ENCODE measurements around the gene METTL17. TPM values are rescaled to one million over a fixed set of nuclear protein-coding genes. Genes with fewer than 3 reads are reported as not detected.
"Not testable (repeated sequence)": the region's sequence is repeated elsewhere in the genome, so short reads cannot be mapped to it uniquely, and the experiment has no call there.

The METTL17 gene
- polyA plus RNA-seq, 1 donor from 2014 or later = 231 TPM

DNA sequence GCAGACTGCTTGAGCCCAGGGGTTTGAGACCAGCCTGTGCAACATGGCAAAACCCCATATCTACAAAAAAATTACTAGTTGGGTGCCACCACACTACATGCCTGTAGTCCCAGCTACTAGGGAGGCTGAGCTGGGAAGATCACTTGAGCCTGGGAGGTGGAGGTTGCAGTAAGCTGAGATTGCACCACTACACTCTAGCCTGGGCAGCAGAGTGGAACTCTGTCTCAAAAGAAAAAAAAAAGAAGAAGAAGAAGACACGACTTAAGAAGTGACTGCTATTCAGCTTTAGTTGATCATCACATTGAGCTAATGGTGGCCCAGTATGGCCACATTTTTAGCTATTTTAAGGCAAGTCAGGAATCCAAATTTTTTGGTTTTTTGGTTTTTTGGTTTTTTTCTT is 8.9 kb upstream of the METTL17 start:
- no peaks in the 10 kb centered on the region for H3K9me3 ChIP-seq (ENCODE audit: low read length)
- no peaks in the 10 kb centered on the region for H3K79me2 ChIP-seq (replicated peaks; ENCODE audit: insufficient read depth, low read length)
- no peak overlapping the region for H3K4me2 ChIP-seq (ENCODE audit: low read length)
- no peaks in the 10 kb centered on the region for H3K36me3 ChIP-seq (ENCODE audit: insufficient read depth, low read length)
- no peaks in the 10 kb centered on the region for H3K9me2 ChIP-seq (ENCODE audit: insufficient read depth, low read length)
- H3K4me3 ChIP-seq (ENCODE audit: low read length) = no peak overlapping the region
- H4K20me1 ChIP-seq (ENCODE audit: insufficient read depth) = no peaks in the 10 kb centered on the region
- no peaks in the 10 kb centered on the region for H3K27me3 ChIP-seq (ENCODE audit: insufficient read depth, low read depth, low read length)
- no peaks in the 10 kb centered on the region for H3F3A ChIP-seq (ENCODE audit: insufficient read depth, low read length, poor library complexity, severe bottlenecking)
- TF ChIP-seq MXI1 (conservative IDR thresholded peaks at IDR 0.05; ENCODE audit: poor library complexity, severe bottlenecking) (no peak), SMC3 (conservative IDR thresholded peaks at IDR 0.05; ENCODE audit: poor library complexity) (no peak), RAD21 (conservative IDR thresholded peaks at IDR 0.05) (no peak), POLR2AphosphoS5 (IDR thresholded peaks at IDR 0.05) (no peak), TAF1 (IDR thresholded peaks at IDR 0.05; ENCODE audit: low read depth) (no peak), EP300 (conservative IDR thresholded peaks at IDR 0.05; ENCODE audit: poor library complexity, severe bottlenecking) (no peak), EZH2 (IDR thresholded peaks at IDR 0.05; ENCODE audit: borderline replicate concordance, insufficient read depth, low read length, poor library complexity, severe bottlenecking) (no peak)
- TF ChIP-seq, protein P1, sequence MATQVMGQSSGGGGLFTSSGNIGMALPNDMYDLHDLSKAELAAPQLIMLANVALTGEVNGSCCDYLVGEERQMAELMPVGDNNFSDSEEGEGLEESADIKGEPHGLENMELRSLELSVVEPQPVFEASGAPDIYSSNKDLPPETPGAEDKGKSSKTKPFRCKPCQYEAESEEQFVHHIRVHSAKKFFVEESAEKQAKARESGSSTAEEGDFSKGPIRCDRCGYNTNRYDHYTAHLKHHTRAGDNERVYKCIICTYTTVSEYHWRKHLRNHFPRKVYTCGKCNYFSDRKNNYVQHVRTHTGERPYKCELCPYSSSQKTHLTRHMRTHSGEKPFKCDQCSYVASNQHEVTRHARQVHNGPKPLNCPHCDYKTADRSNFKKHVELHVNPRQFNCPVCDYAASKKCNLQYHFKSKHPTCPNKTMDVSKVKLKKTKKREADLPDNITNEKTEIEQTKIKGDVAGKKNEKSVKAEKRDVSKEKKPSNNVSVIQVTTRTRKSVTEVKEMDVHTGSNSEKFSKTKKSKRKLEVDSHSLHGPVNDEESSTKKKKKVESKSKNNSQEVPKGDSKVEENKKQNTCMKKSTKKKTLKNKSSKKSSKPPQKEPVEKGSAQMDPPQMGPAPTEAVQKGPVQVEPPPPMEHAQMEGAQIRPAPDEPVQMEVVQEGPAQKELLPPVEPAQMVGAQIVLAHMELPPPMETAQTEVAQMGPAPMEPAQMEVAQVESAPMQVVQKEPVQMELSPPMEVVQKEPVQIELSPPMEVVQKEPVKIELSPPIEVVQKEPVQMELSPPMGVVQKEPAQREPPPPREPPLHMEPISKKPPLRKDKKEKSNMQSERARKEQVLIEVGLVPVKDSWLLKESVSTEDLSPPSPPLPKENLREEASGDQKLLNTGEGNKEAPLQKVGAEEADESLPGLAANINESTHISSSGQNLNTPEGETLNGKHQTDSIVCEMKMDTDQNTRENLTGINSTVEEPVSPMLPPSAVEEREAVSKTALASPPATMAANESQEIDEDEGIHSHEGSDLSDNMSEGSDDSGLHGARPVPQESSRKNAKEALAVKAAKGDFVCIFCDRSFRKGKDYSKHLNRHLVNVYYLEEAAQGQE (IDR thresholded peaks at IDR 0.05; ENCODE audit: borderline replicate concordance) = no peak
- TF ChIP-seq, protein P2, sequence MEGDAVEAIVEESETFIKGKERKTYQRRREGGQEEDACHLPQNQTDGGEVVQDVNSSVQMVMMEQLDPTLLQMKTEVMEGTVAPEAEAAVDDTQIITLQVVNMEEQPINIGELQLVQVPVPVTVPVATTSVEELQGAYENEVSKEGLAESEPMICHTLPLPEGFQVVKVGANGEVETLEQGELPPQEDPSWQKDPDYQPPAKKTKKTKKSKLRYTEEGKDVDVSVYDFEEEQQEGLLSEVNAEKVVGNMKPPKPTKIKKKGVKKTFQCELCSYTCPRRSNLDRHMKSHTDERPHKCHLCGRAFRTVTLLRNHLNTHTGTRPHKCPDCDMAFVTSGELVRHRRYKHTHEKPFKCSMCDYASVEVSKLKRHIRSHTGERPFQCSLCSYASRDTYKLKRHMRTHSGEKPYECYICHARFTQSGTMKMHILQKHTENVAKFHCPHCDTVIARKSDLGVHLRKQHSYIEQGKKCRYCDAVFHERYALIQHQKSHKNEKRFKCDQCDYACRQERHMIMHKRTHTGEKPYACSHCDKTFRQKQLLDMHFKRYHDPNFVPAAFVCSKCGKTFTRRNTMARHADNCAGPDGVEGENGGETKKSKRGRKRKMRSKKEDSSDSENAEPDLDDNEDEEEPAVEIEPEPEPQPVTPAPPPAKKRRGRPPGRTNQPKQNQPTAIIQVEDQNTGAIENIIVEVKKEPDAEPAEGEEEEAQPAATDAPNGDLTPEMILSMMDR (IDR thresholded peaks at IDR 0.05; ENCODE audit: poor library complexity, severe bottlenecking) = no peak
- no peak overlapping the region for H3K9ac ChIP-seq (ENCODE audit: low read length)
- no peak overlapping the region for H3K27ac ChIP-seq (ENCODE audit: low read length)
- H2AFZ ChIP-seq (ENCODE audit: low read depth, low read length) = no peak overlapping the region

DNA sequence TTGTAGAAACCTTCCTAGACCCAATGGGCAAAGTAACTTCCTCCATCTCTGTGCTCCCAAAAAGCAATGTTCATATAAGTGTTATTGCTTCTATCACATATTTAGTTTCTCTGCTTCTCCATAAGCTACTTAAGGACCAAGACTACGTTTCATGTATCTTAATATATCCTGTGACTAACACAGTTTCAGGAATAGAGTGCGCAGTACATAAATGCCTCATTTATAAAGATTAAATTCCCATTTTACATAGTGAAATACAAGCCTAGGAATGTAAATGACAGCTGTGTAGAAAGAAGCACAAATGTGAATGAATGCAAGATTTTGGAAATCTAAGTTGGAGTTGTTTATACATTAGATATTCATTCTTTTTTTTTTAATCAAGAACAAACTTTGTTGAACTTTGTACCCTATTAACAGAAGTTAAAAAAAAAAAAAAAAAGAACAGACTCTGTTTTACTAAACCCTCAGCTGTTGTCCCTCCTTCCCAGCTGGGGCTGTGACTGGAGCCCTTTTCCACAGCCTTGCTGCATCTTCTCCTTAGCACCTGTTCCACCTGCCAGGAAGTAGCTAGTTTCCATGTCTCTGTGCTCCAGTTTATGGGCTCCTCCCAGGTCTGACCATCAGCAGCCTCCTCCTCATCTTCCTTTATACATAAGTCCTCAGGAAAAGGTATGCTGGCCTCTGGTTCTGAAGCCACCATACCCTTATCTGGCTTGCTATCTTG is 7.0 kb upstream of the METTL17 start:
- Histone ChIP-seq H3F3A (ENCODE audit: insufficient read depth, low read length, poor library complexity, severe bottlenecking) (no peaks in the 10 kb centered on the region), H3K36me3 (ENCODE audit: insufficient read depth, low read length) (no peaks in the 10 kb centered on the region), H3K27me3 (ENCODE audit: insufficient read depth, low read depth, low read length) (no peaks in the 10 kb centered on the region), H3K4me2 (ENCODE audit: low read length) (no peak overlapping the region), H2AFZ (ENCODE audit: low read depth, low read length) (no peak overlapping the region), H3K9ac (ENCODE audit: low read length) (no peak overlapping the region), H3K79me2 (replicated peaks; ENCODE audit: insufficient read depth, low read length) (no peaks in the 10 kb centered on the region), H3K9me3 (ENCODE audit: low read length) (no peaks in the 10 kb centered on the region), H3K9me2 (ENCODE audit: insufficient read depth, low read length) (no peaks in the 10 kb centered on the region), H4K20me1 (ENCODE audit: insufficient read depth) (no peaks in the 10 kb centered on the region), H3K4me3 (ENCODE audit: low read length) (no peak overlapping the region), H3K27ac (ENCODE audit: low read length) (no peak overlapping the region)
- TF ChIP-seq MXI1 (conservative IDR thresholded peaks at IDR 0.05; ENCODE audit: poor library complexity, severe bottlenecking) = no peak
- TF ChIP-seq SMC3 (conservative IDR thresholded peaks at IDR 0.05; ENCODE audit: poor library complexity) = no peak
- TF ChIP-seq, protein P2 (IDR thresholded peaks at IDR 0.05; ENCODE audit: poor library complexity, severe bottlenecking) = no peak
- no peak for TF ChIP-seq EP300 (conservative IDR thresholded peaks at IDR 0.05; ENCODE audit: poor library complexity, severe bottlenecking)
- TF ChIP-seq, protein P1 (IDR thresholded peaks at IDR 0.05; ENCODE audit: borderline replicate concordance) = no peak
- TF ChIP-seq EZH2 (IDR thresholded peaks at IDR 0.05; ENCODE audit: borderline replicate concordance, insufficient read depth, low read length, poor library complexity, severe bottlenecking) = no peak

DNA sequence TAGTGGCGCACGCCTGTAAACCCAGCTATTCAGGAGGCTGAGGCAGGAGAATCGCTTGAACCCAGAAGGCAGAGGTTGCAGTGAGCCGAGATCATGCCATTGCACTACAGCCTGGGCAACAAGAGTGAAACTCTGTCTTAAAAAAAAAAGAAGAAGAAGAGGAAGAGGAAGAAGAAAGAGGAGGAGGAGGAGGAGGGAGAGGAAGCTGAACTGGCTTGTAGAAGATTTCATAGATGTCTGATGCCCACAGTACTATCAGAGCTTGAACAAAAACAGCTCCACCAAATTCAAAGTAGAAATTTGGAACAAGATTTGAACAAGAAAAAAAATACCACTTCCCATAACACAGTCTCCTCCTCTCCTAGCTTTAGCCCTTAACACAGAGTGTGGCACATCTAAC is 4.1 kb upstream of the METTL17 start:
- H3K9ac ChIP-seq (ENCODE audit: low read length); H3K9me2 ChIP-seq (ENCODE audit: insufficient read depth, low read length): not testable (repeated sequence)

More for the DNA sequence above, 4.1 kb upstream of the METTL17 start:
- H2AFZ ChIP-seq (ENCODE audit: low read depth, low read length); H3K9me3 ChIP-seq (ENCODE audit: low read length); H3K79me2 ChIP-seq (replicated peaks; ENCODE audit: insufficient read depth, low read length); H3K27ac ChIP-seq (ENCODE audit: low read length); H3F3A ChIP-seq (ENCODE audit: insufficient read depth, low read length, poor library complexity, severe bottlenecking); H3K36me3 ChIP-seq (ENCODE audit: insufficient read depth, low read length); H3K27me3 ChIP-seq (ENCODE audit: insufficient read depth, low read depth, low read length); H3K4me2 ChIP-seq (ENCODE audit: low read length); H4K20me1 ChIP-seq (ENCODE audit: insufficient read depth); H3K4me3 ChIP-seq (ENCODE audit: low read length): not testable (repeated sequence)

Data from neural cell (in vitro differentiated cells).